Stimulated activated CD4-positive, alpha-beta T cell treated with anti-CD3 and anti-CD28 coated beads, Interleukin-1b, Interleukin-23, amount 100 ng/mL, for 48 hours (primary cell): ENCODE measurements around the gene GDI1.

ENCODE experiments used
- DNase-seq: peaks from one replicate; pipeline ENCODE4 v3.0.0-alpha.2; 2020

The GDI1 gene

DNA sequence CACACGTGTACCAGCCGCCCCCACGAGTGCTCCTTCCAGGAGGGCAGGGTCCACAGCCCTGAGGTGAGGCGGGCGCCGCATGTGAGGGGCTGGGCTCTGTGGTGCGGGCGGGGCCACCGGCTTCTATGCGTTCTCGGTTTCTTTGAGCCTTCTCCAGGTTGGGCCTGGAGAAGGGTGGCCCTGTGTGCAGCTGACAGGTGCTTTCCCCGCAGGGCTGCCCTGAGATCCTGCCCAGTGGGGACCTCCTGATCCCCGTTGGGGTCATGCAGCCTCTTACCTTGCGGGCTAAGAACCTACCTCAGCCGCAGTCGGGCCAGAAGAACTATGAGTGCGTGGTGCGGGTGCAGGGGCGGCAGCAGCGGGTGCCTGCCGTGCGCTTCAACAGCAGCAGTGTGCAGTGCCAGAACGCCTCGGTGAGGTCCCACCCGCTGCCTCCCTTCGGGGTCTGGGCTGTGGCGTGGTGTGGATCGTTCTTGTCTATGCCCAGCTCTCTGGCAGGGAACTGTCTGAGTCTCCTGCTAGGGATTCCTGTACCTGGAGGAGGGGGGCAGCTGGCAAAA is 27.9 kb downstream of the GDI1 start:
- DNase-seq = no peak

DNA sequence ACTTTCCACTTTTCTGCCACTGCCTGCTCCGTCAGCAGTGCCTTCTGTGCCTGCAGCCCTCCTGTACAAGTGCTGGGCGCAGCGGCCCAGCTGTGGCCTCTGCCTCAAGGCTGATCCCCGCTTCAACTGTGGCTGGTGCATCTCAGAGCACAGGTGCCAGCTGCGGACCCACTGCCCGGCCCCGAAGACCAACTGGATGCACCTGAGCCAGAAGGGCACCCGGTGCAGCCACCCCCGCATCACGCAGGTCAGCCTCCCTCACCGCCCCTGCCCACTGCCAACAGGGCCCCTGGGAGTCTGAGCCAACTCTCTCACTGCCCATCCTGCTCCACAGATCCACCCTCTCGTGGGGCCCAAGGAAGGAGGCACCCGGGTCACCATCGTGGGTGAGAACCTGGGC is 28.6 kb downstream of the GDI1 start:
- DNase-seq = no peak

DNA sequence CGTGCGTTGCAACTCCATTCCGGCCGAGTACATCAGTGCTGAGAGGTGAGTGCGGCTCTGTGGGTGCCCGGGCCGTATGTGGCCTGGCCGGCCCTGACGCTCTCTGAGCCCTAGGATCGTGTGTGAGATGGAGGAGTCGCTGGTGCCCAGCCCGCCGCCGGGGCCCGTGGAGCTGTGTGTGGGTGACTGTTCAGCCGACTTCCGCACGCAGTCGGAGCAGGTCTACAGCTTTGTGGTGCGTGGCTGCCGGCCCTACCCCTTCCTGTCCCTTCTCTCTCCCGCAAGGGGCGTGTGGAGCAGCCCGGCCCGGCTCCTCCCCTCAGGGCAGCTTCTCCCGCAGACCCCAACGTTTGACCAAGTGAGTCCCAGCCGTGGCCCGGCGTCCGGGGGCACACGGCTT is 29.1 kb downstream of the GDI1 start:
- DNase-seq = no peak

- no peak for DNase-seq
These were observed 30.0 kb downstream of the GDI1 start for GRCh38 chrX:154466907-154467306.

DNA sequence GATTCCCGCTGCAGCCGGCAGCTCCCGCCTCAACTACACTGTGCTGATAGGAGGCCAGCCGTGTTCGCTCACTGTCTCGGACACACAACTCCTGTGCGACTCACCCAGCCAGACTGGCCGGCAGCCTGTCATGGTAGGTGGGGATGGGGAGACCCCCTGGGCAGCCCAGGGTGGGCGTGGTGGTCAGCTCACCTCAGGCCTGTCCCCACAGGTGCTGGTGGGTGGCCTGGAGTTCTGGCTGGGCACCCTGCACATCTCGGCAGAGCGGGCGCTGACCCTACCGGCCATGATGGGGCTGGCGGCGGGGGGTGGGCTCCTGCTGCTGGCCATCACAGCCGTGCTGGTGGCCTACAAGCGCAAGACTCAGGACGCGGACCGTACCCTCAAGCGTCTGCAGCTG is 30.6 kb downstream of the GDI1 start:
- no peak for DNase-seq

- no peak for DNase-seq
These were observed 31.3 kb downstream of the GDI1 start for GRCh38 chrX:154468217-154468616.

- no peak for DNase-seq
These were observed 32.2 kb downstream of the GDI1 start for GRCh38 chrX:154469114-154469513.

DNA sequence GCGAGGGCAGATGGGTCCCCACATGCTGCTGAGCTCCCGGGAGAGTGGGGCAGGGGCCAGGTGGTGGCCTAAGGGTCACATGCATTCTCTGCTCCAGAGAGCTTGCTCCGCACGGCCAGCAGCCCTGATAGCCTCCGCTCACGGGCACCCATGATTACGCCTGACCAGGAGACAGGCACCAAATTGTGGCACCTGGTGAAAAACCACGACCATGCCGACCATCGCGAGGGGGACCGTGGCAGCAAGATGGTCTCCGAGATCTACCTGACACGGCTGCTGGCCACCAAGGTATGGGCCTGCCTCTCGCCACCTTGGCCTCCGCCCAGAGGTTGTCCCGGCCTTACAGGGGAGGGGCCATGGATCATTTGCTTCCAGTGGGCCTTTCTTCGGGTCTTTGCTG is 32.9 kb downstream of the GDI1 start:
- no peak for DNase-seq

GRCh38 chrX:154470434-154470833 is 33.5 kb downstream of the GDI1 start:
- no peak for DNase-seq

- DNase-seq = no peak
These were observed 34.1 kb downstream of the GDI1 start for GRCh38 chrX:154470914-154471568.

DNA sequence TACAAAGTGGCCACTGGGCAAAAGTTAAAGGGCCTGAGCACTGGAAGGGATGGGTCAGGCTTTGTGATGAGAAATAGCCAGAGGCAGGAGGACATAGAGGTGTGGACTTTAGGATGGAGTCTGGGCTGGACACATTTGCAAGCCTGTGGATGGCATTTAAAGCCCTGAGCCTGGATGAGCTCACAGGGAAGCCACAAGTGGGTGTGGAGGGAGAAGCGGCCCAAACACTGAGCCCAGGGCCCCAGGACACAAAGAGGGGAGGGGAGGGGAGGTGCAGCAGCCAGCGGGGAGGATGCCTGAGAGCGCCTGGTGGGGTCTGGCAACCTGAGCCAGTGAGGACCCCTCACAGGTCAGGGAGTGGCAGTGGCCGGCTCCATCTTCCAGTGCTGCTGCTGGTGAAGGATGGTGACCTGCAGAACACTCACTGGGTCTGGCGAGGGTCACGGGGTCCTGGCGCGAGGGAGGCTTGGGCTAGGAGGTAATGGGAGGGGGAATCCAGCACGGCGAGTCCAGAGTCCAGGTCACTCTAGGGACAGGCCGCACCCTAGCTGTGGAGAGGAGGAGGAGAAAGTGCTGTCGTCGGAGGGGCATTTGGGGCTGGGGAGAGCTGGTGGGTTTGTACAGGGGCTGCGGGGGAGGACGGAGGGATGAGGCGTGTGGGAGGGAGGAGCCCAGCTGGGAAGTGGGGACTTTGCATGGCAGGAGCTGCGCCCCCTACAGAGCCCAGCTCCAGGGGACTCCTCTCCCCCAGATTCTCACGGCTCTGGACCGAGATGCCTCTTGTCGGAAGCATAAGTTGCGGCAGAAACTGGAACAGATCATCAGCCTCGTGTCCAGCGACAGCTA is 35.1 kb downstream of the GDI1 start:
- no peak for DNase-seq

GRCh38 chrX:154472685-154473632 is 36.0 kb downstream of the GDI1 start:
- DNase-seq = no peak

- no peak for DNase-seq
These were observed 36.7 kb downstream of the GDI1 start for GRCh38 chrX:154473683-154474082.

DNA sequence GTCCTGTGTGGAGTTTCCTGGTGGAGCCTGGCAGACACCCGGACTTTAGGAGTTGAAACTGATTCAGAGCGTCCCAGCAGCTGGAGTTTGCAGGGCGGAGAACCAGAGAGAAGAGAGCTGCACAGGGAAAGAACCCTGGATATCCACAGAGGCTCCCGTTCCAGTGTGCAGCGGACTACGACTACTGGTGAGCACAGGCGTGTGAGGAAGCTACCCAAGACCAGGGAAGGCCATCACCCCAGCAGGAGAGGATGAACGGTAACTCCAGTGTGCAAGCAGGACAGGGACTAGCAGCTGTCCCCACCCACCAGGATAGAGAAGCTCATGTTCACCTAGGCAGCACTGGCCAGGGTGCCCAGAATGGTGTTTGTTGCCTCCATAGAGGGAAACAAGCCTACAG is 39.9 kb downstream of the GDI1 start:
- DNase-seq = no peak

- DNase-seq = no peak
These were observed 41.0 kb downstream of the GDI1 start for GRCh38 chrX:154477891-154478477.

DNA sequence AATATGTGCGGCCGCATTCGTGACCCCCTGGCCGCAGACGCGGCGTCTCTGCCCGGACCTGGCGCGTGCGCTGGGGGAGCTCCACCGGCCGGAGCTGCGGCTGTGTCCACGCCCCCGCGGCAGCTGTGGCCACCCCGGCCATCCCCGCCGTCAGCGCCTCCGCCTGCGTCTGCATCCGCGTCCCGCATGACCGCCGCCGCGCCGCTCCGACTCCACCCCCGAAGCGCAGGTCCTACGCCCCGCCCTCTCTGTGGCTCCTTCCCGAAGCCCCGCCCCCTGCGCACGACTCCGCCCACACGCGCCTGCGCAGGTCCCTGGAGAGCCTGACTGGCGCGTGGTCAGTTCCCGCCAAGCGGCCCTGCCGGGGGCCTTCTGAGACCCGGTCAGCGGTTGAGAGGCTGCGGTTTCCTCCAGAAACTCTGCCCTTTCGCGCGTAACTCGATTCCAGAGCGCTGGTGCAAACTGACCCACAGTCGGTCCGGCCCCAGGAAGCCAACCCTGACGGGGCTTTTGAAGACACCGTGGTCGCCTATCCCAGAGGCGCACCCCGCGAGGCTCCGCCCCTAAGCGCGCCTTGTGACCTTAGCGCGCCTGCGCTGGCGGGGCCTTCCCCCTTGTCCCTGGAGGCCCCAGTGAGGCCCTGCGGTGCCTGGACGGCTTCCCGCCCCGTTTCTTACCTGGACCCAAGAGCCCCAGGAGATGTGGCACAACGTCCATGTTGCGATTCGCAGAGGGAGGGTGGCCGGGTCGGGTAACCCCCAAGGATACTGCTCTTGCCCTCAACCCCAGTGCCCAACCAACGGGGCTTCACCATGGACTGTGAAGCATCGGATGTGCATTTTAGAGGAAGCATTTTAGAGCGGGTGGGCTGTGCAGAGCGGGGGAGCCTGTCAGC is 42.0 kb downstream of the GDI1 start, which contains the start of gene LAGE3:
Gene LAGE3 (minus strand): TSS at position 554 of the 895 bp plus-strand sequence. CDS start 366 bp downstream, at position 188.
- DNase-seq = peak; percentile 93

DNA sequence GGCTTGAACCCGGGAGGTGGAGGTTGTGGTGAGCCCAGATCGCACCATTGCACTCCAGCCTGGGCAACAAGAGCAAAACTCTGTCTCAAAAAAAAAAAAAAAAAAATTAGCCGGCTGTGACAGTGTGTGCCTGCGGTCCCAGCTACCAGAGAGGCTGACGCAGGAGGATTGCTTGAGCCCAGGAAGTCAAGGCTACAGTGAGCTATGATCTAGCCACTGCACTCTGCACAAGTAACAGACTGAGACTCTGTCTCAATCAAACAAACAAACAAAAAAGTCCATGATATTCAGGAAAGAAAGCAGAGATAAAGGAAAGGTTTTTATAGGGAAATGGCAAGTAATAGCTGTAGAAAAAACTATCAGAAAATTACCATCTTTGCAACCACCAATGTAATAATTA is 44.2 kb downstream of the GDI1 start:
- DNase-seq = no peak

DNA sequence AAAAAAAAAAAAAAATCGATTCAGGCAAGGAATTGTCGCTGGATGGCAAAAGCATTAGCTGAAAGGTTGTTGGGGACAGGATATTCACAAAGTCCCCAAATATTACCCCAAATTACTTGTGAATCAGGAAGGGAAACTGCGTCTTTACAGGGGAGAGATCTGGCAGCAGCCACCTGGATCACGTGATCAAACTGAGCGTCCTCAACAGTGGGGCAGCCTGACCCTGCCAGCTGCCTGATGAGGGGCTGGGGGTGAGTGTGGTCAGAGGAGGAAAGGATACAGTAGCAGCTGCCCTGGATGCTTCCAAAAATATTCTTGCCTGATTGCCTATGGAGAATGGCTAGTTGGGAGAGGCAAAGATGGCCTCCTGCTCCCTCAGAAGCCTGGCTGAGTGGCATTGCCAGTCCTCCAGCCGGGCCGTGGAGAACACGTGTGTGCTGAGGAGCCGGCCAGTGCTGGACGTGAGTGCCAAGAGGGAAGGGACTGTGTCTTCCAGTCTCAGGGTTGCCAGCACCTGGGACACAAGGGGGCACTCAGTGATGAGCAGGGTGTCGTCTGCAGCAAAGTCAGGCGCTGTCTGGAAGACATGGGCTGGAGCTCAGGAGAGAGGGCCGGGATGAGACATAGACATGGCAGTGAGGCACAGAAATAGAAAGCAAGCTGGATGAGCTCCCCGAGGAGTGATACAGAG is 45.1 kb downstream of the GDI1 start:
- DNase-seq = no peak

- DNase-seq = no peak
These were observed 45.8 kb downstream of the GDI1 start for GRCh38 chrX:154482786-154483185.

DNA sequence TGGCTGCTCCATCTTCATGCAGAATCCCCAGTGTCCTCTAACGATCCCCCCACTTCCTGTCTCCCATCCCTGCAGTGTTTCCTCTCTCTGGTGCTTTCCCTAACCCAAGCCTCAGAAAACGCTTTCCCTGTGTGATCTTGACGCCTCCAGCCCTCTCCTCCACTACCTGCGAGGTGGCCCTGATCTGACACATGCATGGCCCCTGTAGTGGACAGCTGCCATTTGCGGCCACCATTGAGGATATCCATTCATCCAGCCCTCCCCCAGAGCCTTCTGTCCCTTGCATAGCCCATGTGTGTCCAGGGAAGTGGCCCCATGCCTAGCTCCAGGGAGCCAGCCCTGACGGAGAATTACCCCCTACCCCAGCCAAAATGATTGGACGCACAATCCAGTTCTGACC is 46.4 kb downstream of the GDI1 start:
- DNase-seq = no peak
